Neural cell (in vitro differentiated cells): ENCODE data around the gene MVD. TPM values are rescaled to one million over a fixed set of nuclear protein-coding genes. Genes with fewer than 3 reads are reported as not detected.

Experiments used
- H2AFZ ChIP-seq: fragments of 200-600, 300-800 bp; sonication (generic), shearing (Covaris generic); 2 replicates; pipeline ENCODE4 v1.6.0; 2014; ENCODE audit warnings: low read depth, mild to moderate bottlenecking, antibody characterized with exemption, low read length, moderate library complexity
- H3F3A ChIP-seq: fragments of 200-600 bp; shearing (Covaris generic); 2 replicates; pipeline ENCODE4 v1.6.1; 2016; ENCODE audit warnings: mild to moderate bottlenecking, moderate library complexity, mixed read lengths, antibody characterized with exemption, low read length; ENCODE audit not compliant: insufficient read depth, poor library complexity, severe bottlenecking
- H3K27ac ChIP-seq: fragments of 200-600, 300-800 bp; sonication (generic), shearing (Covaris generic); 2 replicates; pipeline ENCODE4 v1.5.1; 2014; ENCODE audit warnings: mild to moderate bottlenecking, low read length, moderate library complexity
- H3K27me3 ChIP-seq: fragments of 300-800, 200-600 bp; sonication (generic), shearing (Covaris generic); 2 replicates; pipeline ENCODE4 v1.6.0; 2014; ENCODE audit warnings: mild to moderate bottlenecking, low read depth, low read length, moderate library complexity; ENCODE audit not compliant: insufficient read depth
- H3K36me3 ChIP-seq: fragments of 300-800, 200-600 bp; sonication (generic), shearing (Covaris generic); 2 replicates; pipeline ENCODE4 v1.5.1; 2014; ENCODE audit warnings: mild to moderate bottlenecking, antibody characterized with exemption, low read length, moderate library complexity; ENCODE audit not compliant: insufficient read depth
- H3K4me2 ChIP-seq: fragments of 300-800, 200-600 bp; sonication (generic), shearing (Covaris generic); 2 replicates; pipeline ENCODE4 v1.6.0; 2014; ENCODE audit warnings: mild to moderate bottlenecking, low read length
- H3K4me3 ChIP-seq: fragments of 300-800, 200-600 bp; sonication (generic), shearing (Covaris generic); 2 replicates; pipeline ENCODE4 v1.5.1; 2014; ENCODE audit warnings: mild to moderate bottlenecking, low read length, moderate library complexity
- H3K79me2 ChIP-seq: fragments of 200-600 bp; shearing (Covaris generic); replicated peaks from 2 replicates; pipeline ENCODE4 v1.6.0; 2014; ENCODE audit warnings: mild to moderate bottlenecking, low read length, moderate library complexity; ENCODE audit not compliant: insufficient read depth
- H3K9ac ChIP-seq: fragments of 300-800, 200-600 bp; sonication (generic), shearing (Covaris generic); 2 replicates; pipeline ENCODE4 v1.6.1; 2016; ENCODE audit warnings: mild to moderate bottlenecking, low read length, mixed read lengths
- H3K9me2 ChIP-seq: fragments of 200-600 bp; shearing (Covaris generic); 2 replicates; pipeline ENCODE4 v1.6.1; 2016; ENCODE audit warnings: mild to moderate bottlenecking, low read length, mixed read lengths; ENCODE audit not compliant: insufficient read depth
- H3K9me3 ChIP-seq: fragments of 200-600, 300-800 bp; sonication (generic), shearing (Covaris generic); 2 replicates; pipeline ENCODE4 v1.6.1; 2016; ENCODE audit warnings: mild to moderate bottlenecking, mixed run types, low read length, moderate library complexity, mixed read lengths
- H4K20me1 ChIP-seq: fragments of 200-600 bp; shearing (Covaris generic); 2 replicates; pipeline ENCODE4 v1.6.1; 2016; ENCODE audit warnings: mild to moderate bottlenecking, mixed run types; ENCODE audit not compliant: insufficient read depth
- CTCF ChIP-seq: fragments of 450-650 bp; IDR thresholded peaks from 2 replicates; pipeline ENCODE4 v1.5.1; 2014; ENCODE audit warnings: antibody characterized with exemption, mild to moderate bottlenecking, moderate library complexity; ENCODE audit not compliant: poor library complexity, severe bottlenecking
- EP300 ChIP-seq: fragments of 450-650 bp; conservative IDR thresholded peaks from 2 replicates; pipeline ENCODE4 v1.6.1; 2014; ENCODE audit warnings: antibody characterized with exemption, mild to moderate bottlenecking, moderate library complexity; ENCODE audit not compliant: poor library complexity, severe bottlenecking
- EZH2 ChIP-seq: fragments of 200-600, 300-800 bp; shearing (Covaris generic), sonication (generic); IDR thresholded peaks from 2 replicates; pipeline ENCODE4 v1.6.1; 2014; ENCODE audit warnings: antibody characterized with exemption, low read length, borderline replicate concordance, mild to moderate bottlenecking; ENCODE audit not compliant: insufficient read depth, poor library complexity, severe bottlenecking
- MXI1 ChIP-seq: fragments of 450-650 bp; conservative IDR thresholded peaks from 2 replicates; pipeline ENCODE4 v1.6.1; 2014; ENCODE audit warnings: antibody characterized with exemption, mild to moderate bottlenecking; ENCODE audit not compliant: poor library complexity, severe bottlenecking
- POLR2AphosphoS5 ChIP-seq: IDR thresholded peaks from 2 replicates; pipeline ENCODE4 v1.6.1; 2012
- RAD21 ChIP-seq: fragments of 450-650 bp; conservative IDR thresholded peaks from 2 replicates; pipeline ENCODE4 v1.6.1; 2014; ENCODE audit warnings: antibody characterized with exemption, mild to moderate bottlenecking, moderate library complexity
- REST ChIP-seq: IDR thresholded peaks from 2 replicates; pipeline ENCODE4 v1.6.1; 2012; ENCODE audit warnings: borderline replicate concordance
- SMC3 ChIP-seq: fragments of 450-650 bp; conservative IDR thresholded peaks from 2 replicates; pipeline ENCODE4 v1.6.1; 2014; ENCODE audit warnings: antibody characterized with exemption, mild to moderate bottlenecking, moderate library complexity; ENCODE audit not compliant: poor library complexity
- TAF1 ChIP-seq: IDR thresholded peaks from 2 replicates; pipeline ENCODE4 v1.6.1; 2012; ENCODE audit warnings: low read depth
- polyA plus RNA-seq: library from polyadenylated mRNA; depleted of rRNA; stranded (reverse); fragments of >200 nt; gene quantifications from 2 replicates; pipeline ENCODE4 v1.2.3, GENCODE V29; 2014

Gene MVD
- polyA plus RNA-seq, 1 donor from 2014 or later, result 232 TPM

GRCh38 chr16:88652762-88653063, 10.2 kb downstream of the MVD start:
- no peak for TF ChIP-seq POLR2AphosphoS5
- no peak for TF ChIP-seq CTCF
- TF ChIP-seq MXI1, result no peak
- TF ChIP-seq SMC3, result no peak
- no peak for TF ChIP-seq EP300
- TF ChIP-seq EZH2, result no peak
- H3K9me3 ChIP-seq, result no peaks in the 10 kb centered on the region
- no peak overlapping the region for H3K4me3 ChIP-seq
- H3K27me3 ChIP-seq, result no peaks in the 10 kb centered on the region
- no peaks in the 10 kb centered on the region for H3K36me3 ChIP-seq
- no peaks in the 10 kb centered on the region for H3F3A ChIP-seq
- H3K27ac ChIP-seq, result no peak overlapping the region
- no peak overlapping the region for H3K9ac ChIP-seq
- no peaks in the 10 kb centered on the region for H4K20me1 ChIP-seq
- H3K79me2 ChIP-seq, result no peaks in the 10 kb centered on the region
- H2AFZ ChIP-seq, result no peak overlapping the region
- H3K4me2 ChIP-seq, result no peak overlapping the region
- H3K9me2 ChIP-seq, result no peaks in the 10 kb centered on the region

- Histone ChIP-seq H3K9me2 (no peaks in the 10 kb centered on the region), H3F3A (no peaks in the 10 kb centered on the region), H3K4me2 (no peak overlapping the region), H3K36me3 (no peaks in the 10 kb centered on the region), H3K9ac (no peak overlapping the region), H2AFZ (no peak overlapping the region), H3K4me3 (no peak overlapping the region), H3K79me2 (no peaks in the 10 kb centered on the region), H3K27me3 (no peaks in the 10 kb centered on the region), H3K9me3 (no peaks in the 10 kb centered on the region), H4K20me1 (no peaks in the 10 kb centered on the region), H3K27ac (no peak overlapping the region)
- no peak for TF ChIP-seq REST
- no peak for TF ChIP-seq EZH2
- no peak for TF ChIP-seq RAD21
- no peak for TF ChIP-seq CTCF
- no peak for TF ChIP-seq EP300
- no peak for TF ChIP-seq POLR2AphosphoS5
- no peak for TF ChIP-seq SMC3
- no peak for TF ChIP-seq TAF1
- TF ChIP-seq MXI1, result no peak
These were observed 10.7 kb downstream of the MVD start for GRCh38 chr16:88651989-88652761.
